Transverse colon (tissue), 3 donors: ENCODE results near the gene TOMM70.

Source experiments
- EP300 ChIP-seq: sonication (generic); formaldehyde crosslinking; IDR thresholded peaks from one replicate; pipeline ENCODE4 v1.6.1; 2017; ENCODE audit warnings: antibody characterized with exemption, low read depth
- TF ChIP-seq, protein P1 (sequence below), 5 experiments: fragments of 200-600 bp in 3 of 5; fragments of 450-650 bp in 2 of 5; sonication (generic) in 3 of 5; IDR thresholded peaks; 1 replicate in 2 of 5; 2 replicates in 3 of 5; pipeline ENCODE4 v1.5.1; 2016 to 2017; ENCODE audit warnings: antibody characterized with exemption in 5 of 5, inconsistent platforms in 3 of 5, mild to moderate bottlenecking in 2 of 5, moderate library complexity in 1 of 5

GRCh38 chr3:100359035-100359434 lies 41.9 kb downstream of the TOMM70 start:
- TF ChIP-seq, protein P1, sequence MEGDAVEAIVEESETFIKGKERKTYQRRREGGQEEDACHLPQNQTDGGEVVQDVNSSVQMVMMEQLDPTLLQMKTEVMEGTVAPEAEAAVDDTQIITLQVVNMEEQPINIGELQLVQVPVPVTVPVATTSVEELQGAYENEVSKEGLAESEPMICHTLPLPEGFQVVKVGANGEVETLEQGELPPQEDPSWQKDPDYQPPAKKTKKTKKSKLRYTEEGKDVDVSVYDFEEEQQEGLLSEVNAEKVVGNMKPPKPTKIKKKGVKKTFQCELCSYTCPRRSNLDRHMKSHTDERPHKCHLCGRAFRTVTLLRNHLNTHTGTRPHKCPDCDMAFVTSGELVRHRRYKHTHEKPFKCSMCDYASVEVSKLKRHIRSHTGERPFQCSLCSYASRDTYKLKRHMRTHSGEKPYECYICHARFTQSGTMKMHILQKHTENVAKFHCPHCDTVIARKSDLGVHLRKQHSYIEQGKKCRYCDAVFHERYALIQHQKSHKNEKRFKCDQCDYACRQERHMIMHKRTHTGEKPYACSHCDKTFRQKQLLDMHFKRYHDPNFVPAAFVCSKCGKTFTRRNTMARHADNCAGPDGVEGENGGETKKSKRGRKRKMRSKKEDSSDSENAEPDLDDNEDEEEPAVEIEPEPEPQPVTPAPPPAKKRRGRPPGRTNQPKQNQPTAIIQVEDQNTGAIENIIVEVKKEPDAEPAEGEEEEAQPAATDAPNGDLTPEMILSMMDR (IDR thresholded peaks at IDR 0.05): no peak
- no peak for TF ChIP-seq EP300
